Left renal cortex interstitium (tissue), 4 donors: ENCODE data around the gene ZNF48. TPM values are rescaled to one million over a fixed set of nuclear protein-coding genes. Genes with fewer than 3 reads are reported as not detected.

Experiments
- DNase-seq, 4 donors: peaks; one replicate each; pipeline ENCODE4 v3.0.0-alpha.2; 2013; ENCODE audit warnings: low read depth in 4 of 4, low spot score in 2 of 4, missing footprints in 1 of 4
- polyA plus RNA-seq, 4 donors: library from polyadenylated mRNA; unstranded; fragments of 120-200 nt; gene quantifications; one replicate each; pipeline ENCODE4 v1.2.1, GENCODE V29; 2013; ENCODE audit not compliant: insufficient read length in 4 of 4

The ZNF48 gene
- 10 to 100 TPM; 11.7 to 17.5 (median 13.7) TPM for polyA plus RNA-seq

GRCh38 chr16:30395155-30395991 is at the start of gene ZNF48:
Gene ZNF48 (plus strand): TSS chr16:30395420. CDS start chr16:30395795, 375 bp downstream.
- DNase-seq: peak; percentile 74 to 88 (median 80)

DNA sequence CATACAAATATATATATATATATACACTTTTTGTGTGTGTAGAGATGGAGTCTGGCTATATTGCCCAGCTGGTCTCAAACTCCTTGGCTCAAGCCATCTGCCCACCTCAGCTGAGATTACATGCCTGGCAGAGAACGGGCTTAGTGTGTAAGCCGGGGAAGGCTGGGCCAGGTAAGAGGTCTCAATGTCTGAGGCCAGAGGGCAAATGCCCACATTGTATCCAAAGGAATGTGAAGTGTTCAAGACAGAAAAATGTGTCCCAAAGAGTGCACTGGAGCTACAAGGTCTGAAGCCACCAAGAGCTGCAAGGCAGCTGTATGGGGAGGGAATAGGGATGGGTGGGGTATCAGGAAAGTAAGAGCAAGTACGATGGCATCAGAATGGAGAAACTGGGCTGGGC is 48.9 kb upstream of the ZNF48 start:
- no peak for DNase-seq

- no peak for DNase-seq
Measured at GRCh38 chr16:30348113-30348512, 47.1 kb upstream of the ZNF48 start.

- no peak for DNase-seq
Measured at GRCh38 chr16:30348929-30349328, 46.3 kb upstream of the ZNF48 start.

GRCh38 chr16:30349675-30350074 is 45.5 kb upstream of the ZNF48 start:
- no peak for DNase-seq

DNA sequence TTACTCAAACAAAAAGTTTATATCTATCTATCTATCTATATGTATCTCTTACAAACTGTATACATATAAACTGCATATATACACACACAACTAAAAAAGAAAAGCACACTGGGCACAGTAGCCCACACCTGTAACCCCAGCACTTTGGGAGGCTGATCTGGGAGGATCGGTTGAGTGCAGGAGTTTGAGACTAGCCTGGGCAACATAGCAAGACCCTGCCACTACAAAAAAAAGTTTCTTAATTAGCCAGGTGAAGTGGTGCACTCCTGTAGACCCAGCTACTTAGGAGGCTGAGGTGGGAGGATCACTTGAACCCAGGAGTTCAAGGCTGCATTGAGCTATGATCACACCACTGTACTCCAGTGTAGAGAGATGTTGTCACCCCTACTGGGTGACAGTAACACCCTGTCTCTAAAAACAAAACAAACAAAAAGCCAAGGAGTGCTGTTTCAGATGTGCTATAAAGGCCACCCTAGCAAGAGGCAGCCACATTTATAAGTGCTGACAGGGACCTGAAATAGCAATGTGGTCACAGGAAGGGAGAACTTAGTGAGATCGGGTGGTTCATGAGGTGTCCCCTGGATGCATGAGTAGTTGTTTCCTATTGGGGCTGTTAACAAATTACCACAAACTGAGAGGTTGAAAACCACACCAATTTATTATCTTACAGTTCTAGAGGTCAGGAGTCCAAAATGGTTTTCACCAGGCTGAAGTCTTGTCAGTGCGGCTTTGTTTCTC is 44.9 kb upstream of the ZNF48 start:
- no peak for DNase-seq

DNA sequence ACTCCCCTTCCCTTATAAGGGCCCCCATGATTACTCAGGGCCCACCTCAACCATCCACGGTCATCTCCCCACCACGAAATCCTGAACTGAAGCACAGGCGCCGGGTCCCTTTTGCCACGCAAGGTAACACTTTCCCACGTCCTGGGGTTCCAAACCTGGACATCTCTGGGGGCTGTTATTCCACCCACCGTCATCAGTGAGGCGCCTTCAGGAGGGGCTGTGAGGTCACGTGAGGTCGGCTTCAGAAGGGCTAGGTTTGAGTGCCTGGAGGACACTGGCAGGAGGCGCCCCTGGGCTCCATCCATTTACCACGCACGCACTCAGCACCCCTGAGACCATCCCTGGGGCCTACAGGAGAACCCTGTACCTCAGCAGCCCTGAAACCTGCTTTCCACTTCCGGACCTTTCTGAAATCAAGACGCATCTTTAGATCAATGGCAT is 44.2 kb upstream of the ZNF48 start:
- no peak for DNase-seq

DNA sequence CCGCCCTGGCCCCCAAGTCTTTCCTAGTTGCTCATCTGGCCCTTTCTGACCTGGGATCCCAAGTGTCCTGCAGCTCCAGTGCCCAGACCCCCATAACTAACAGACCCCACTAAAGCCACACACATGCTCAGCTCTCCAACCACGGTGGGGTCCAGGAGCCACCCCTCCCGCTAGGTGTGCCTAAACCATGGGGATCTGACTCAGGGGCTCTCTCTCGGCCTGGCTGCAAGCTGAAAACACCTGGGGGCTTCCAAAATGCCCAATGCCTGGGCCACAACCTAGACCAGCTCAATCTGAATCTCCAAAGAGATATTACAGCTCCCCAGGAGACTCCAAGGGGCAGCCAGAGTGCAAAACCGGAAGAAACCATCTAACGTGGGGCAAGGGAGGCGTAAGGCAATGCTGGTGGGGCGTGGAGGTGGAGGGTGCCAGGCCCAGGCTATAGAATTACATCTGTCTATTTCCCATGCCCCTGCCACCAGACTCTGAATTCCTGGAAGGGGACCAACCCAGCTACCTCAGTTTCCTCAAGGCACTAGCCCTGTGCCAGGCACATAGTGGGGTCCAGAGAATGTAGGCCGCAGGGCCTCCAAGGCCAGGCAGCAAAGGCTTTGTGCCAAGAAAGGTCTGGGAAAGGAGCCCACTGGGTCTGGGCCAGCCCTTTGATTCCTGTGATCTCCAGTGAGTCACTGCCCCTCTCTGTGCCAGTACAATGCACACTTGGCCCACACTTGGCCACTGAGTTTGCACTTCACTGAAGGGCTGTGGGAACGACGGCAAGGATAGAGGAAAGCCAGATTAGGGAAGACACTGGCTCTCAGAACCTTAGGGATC is 43.4 kb upstream of the ZNF48 start:
- DNase-seq: no peak

- DNase-seq: no peak
Measured at GRCh38 chr16:30352488-30353401, 42.5 kb upstream of the ZNF48 start.

DNA sequence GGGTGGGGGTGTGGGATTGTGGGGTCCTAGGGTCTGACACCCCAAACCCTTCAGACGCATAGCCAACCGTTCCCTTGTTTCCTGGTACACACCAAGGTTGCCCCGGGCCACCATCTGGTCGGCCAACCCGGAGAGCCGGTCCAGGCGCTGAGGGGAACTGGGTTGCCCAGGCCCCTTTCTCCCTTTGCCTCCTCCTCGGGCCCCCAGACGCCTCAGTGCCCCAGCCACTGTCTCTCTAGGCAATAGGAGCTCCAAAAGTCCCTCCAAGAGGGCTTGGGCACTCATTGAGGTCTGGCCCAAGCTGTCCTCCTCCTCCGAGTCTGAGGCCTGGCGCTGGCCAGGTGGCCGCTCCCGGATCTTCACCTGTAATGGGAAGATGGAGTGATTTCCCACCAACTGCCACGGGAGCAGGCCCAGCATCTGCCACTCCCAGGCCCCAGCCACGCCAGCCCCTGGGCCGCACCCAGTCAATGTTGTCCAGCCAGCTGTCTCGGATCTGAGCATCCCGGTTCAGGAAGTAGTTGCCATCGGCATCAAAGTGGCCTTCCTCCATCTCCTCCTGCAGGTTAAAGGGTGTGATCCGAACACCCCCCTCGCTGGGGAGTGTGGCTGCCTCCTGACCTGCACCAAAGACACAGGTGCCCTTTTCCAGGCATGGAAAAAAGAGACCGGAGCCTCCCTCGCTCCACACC is 41.6 kb upstream of the ZNF48 start:
- no peak for DNase-seq

- no peak for DNase-seq
Measured at GRCh38 chr16:30354423-30355143, 40.6 kb upstream of the ZNF48 start.

DNA sequence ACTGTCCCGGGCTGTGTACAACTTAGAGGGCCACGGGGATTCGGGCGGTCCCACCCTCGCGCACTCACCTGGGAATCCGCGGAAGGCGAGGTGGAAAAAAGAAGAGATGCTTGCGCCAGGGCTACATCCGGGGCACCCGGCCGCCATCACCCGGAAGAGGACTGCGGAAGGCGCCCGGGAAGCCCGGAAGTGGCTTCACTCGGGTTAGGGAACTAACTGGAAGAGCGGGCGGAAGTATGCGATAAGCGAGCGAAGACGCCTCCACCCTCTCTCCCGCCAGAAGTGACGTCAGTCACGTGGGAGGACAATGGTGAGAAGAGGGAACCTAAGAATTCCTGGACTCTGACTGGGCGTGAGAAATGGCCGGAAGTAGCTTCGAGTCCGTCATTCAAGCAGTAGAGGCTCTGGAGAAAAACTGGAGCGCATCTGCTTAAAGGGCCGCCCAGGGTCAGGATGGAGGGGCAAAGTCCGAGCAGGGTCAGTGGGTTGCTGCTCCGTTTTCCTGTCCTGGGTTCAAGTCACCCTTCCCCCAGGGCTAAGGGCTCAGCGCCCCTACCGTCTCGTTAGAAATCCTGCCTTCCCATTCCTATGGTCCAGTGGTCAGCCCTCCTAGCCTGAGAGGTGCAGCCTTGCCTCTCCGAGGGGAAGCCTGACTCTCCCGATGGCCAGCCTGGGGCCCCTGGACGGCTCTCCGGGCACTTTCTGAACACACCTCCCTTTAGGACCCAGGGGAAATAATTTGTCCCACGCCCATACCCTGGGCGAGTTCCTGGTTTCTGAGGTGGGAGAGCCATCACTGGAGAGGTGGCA is 39.9 kb upstream of the ZNF48 start, which contains the start of gene CD2BP2:
Gene CD2BP2, minus strand, starts transcription at position 165 of the 810 bp plus-strand sequence. CDS start 627 bp downstream, outside the sequence.
- DNase-seq: peak; percentile 94 to 100 (median 97)

GRCh38 chr16:30355954-30356308 is 39.3 kb upstream of the ZNF48 start:
- no peak for DNase-seq

GRCh38 chr16:30356401-30357084 is 38.7 kb upstream of the ZNF48 start:
- no peak for DNase-seq

GRCh38 chr16:30357085-30357714 is 38.0 kb upstream of the ZNF48 start:
- no peak for DNase-seq

DNA sequence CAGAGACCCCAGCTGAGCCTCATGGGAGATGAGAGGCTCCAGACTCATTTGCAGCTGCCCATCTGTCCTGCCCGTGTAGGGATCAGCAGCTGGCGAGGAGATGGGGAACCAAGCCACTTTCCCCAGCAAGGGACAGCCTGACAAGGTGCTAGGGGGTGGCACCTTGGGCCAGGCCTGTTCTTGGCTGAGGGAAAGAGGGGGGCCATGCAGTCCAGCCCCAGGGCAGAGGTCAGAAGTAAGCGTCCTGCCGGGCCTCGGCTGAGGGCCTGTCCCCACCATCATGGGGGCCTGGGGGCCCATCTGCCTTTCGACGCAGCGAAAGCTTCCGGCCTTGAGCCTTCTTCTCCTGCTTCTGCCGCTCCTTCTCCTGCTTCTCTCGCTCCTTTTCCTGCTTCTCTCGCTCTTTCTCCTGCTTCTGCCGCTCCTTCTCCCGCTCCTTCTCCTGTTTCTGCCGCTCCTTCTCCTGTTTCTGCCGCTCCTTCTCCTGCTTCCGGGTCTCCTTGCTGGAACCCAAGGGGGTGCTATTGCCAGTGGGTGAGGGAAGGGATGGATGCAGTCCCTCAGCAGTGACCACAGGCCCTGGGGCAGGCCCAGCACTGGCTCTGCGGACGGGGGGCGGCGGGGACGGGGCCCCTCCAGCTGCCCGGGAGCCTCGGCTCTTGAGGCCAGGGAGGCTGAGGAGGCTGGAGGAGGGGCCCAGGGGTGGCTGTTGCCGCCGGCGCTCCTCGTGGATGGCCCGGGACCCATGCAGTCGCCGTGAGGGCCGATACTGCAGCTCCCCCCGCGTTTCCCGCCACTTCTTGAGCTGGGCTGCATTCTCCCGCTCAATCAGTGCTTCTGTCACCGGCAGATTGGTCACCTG is 37.3 kb upstream of the ZNF48 start:
- DNase-seq: no peak
